HG03139 (cell line): ENCODE results near the gene FUS.
"Not testable (repeated sequence)": the region's sequence is repeated elsewhere in the genome, so short reads cannot be mapped to it uniquely, and the experiment has no call there.

ENCODE experiments used
- ATAC-seq: cut with Tn5 transposase; IDR thresholded peaks from one replicate; pipeline ENCODE4 v1.9.1; 2021; ENCODE audit not compliant: unreplicated experiment

Gene FUS

GRCh38 chr16:31179747-31180459 is at the start of gene FUS:
Gene FUS, plus strand, starts transcription at chr16:31180139. Its CDS starts 76 bp downstream, at chr16:31180215.
- ATAC-seq: peak; percentile 42

- ATAC-seq: no peak
Measured at GRCh38 chr16:31130336-31130891, 49.5 kb upstream of the FUS start.

GRCh38 chr16:31130899-31131298 is 49.0 kb upstream of the FUS start:
- ATAC-seq: no peak

- ATAC-seq: no peak
Measured at GRCh38 chr16:31131416-31131815, 48.5 kb upstream of the FUS start.

- no peak for ATAC-seq
Measured at GRCh38 chr16:31131841-31132271, 48.1 kb upstream of the FUS start.

- ATAC-seq: no peak
Measured at GRCh38 chr16:31132303-31132979, 47.5 kb upstream of the FUS start.

GRCh38 chr16:31133046-31133501 is 46.9 kb upstream of the FUS start:
- ATAC-seq: no peak

GRCh38 chr16:31134091-31134571 is 45.8 kb upstream of the FUS start:
- ATAC-seq: no peak

- ATAC-seq: no peak
Measured at GRCh38 chr16:31134625-31135534, 45.1 kb upstream of the FUS start.

- no peak for ATAC-seq
Measured at GRCh38 chr16:31135535-31136286, 44.2 kb upstream of the FUS start, which contains the start of gene PRSS8. Gene PRSS8, minus strand, starts transcription at chr16:31135727. Its CDS starts 229 bp downstream, at chr16:31135498.

GRCh38 chr16:31136287-31136662 is 43.7 kb upstream of the FUS start:
- ATAC-seq: no peak

GRCh38 chr16:31136822-31137499 is 43.0 kb upstream of the FUS start:
- not testable (repeated sequence) for ATAC-seq

GRCh38 chr16:31138621-31139578 is 41.0 kb upstream of the FUS start:
- ATAC-seq: no peak

GRCh38 chr16:31141071-31141469 is 38.9 kb upstream of the FUS start:
- not testable (repeated sequence) for ATAC-seq

GRCh38 chr16:31141489-31142108 is 38.3 kb upstream of the FUS start:
- no peak for ATAC-seq

- peak; percentile 85 for ATAC-seq
Measured at GRCh38 chr16:31142109-31143010, 37.6 kb upstream of the FUS start.
